ENCODE data around the gene FOLR1.

Gene FOLR1

DNA sequence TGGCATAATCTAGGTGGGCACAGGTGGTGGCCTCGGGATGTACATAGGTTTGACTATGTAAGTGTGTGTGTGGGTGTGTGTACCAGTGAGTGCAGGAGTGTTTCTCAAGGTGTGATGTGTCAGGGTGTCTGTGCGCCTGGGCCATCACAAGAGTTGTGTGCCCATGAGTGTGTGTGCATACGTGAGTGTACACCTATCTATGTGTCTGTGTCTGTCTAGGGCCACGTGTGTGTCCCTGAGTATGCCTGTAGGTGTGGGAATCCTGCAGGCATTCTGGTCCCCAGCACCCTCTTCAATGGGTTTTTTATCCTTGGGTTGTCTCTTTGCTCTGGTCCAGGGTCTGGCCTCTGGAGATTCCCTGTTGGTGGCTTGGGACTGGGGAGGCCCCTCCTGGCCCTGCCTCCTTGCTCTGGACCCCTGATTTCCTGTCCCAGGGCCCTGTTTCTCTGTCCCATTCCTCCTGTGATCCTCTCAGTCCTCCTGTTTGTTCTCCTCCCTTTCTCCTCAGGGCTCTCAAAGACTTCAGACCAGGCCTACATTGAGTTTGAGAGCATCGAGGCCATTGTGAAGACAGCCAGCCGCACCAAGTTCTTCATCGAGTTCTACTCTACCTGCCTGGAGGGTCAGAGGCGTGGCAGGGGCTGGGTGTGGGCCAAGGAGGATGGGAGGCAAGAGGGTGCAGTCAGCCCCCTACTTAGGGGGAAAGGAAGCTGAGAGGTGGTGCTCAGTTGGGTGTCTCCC, 42.0 kb downstream of the FOLR1 start:
- Histone ChIP-seq H3K9ac (ENCODE audit: low read depth, low read length) (no peak overlapping the region), H3K27ac (ENCODE audit: low read length) (no peak overlapping the region), H3K4me1 (ENCODE audit: insufficient read depth, low read length) (peaks cover 12% of the 10 kb centered on the region; the same call in 1 of the 2 replicates), H3K27me3 (ENCODE audit: insufficient read depth, low read length) (peaks cover 8% of the 10 kb centered on the region), H3K9me3 (ENCODE audit: insufficient read depth, low read depth, low read length) (no peaks in the 10 kb centered on the region), H3K4me3 (ENCODE audit: low read length) (no peak overlapping the region), H3K36me3 (ENCODE audit: insufficient read depth, low read depth, low read length) (peaks cover 86% of the 10 kb centered on the region)

DNA sequence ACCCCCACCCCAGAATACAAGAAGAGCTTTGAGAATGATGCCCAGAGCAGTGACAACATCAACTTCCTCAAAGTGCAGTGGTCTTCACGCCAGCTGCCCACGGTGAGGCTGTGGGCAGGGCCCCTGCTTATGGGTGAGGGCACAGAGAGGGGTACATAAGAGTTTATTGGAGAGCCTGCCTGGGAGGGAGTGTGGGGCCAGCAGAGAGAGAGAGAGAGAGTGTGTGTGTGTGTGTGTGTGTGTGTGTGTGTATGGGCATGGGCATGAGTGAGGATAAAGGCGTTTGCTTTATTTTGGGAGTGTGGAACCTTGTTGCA, 42.5 kb downstream of the FOLR1 start:
- Histone ChIP-seq H3K9me3 (ENCODE audit: insufficient read depth, low read depth, low read length) (no peaks in the 10 kb centered on the region), H3K4me1 (ENCODE audit: insufficient read depth, low read length) (peaks cover 13% of the 10 kb centered on the region; the same call in 1 of the 2 replicates), H3K27ac (ENCODE audit: low read length) (no peak overlapping the region), H3K4me3 (ENCODE audit: low read length) (no peak overlapping the region), H3K27me3 (ENCODE audit: insufficient read depth, low read length) (peaks cover 13% of the 10 kb centered on the region), H3K36me3 (ENCODE audit: insufficient read depth, low read depth, low read length) (peaks cover 81% of the 10 kb centered on the region), H3K9ac (ENCODE audit: low read depth, low read length) (no peak overlapping the region)

GRCh38 chr11:72234920-72235319, 43.0 kb downstream of the FOLR1 start:
- Histone ChIP-seq H3K4me3 (ENCODE audit: low read length) (no peak overlapping the region), H3K4me1 (ENCODE audit: insufficient read depth, low read length) (peaks cover 13% of the 10 kb centered on the region; the same call in 1 of the 2 replicates), H3K36me3 (ENCODE audit: insufficient read depth, low read depth, low read length) (peaks cover 76% of the 10 kb centered on the region), H3K9me3 (ENCODE audit: insufficient read depth, low read depth, low read length) (no peaks in the 10 kb centered on the region), H3K9ac (ENCODE audit: low read depth, low read length) (no peak overlapping the region), H3K27me3 (ENCODE audit: insufficient read depth, low read length) (peaks cover 18% of the 10 kb centered on the region), H3K27ac (ENCODE audit: low read length) (no peak overlapping the region)

DNA sequence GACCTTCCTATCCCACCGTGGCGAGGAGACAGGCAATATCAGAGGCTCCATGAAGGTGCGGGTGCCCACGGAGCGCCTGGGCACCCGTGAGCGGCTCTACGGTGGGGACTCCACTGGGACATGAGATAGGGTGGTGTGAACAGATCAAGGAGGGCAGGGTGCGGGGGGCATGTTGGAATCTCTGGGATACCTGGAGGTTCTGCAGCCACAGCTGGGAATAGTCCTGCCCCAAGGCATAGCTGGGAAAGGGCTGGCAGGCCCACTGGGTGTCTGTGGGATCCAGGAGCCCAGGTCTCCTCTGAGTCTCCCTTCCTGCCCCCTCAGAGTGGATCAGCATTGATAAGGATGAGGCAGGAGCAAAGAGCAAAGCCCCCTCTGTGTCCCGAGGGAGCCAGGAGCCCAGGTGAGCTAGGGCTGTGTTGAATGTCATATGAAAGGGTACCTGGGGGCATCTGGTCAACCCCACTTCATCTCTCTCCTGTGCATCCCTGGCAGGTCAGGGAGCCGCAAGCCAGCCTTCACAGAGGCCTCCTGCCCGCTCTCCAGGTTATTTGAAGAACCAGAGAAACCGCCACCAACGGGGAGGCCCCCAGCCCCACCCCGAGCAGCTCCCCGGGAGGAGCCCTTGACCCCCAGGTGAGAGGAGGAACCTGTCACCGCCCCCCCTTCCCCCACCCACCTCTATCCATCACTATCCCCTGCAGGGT, 43.6 kb downstream of the FOLR1 start:
- Histone ChIP-seq H3K9me3 (ENCODE audit: insufficient read depth, low read depth, low read length) (no peaks in the 10 kb centered on the region), H3K4me3 (ENCODE audit: low read length) (no peak overlapping the region), H3K36me3 (ENCODE audit: insufficient read depth, low read depth, low read length) (peaks cover 71% of the 10 kb centered on the region), H3K4me1 (ENCODE audit: insufficient read depth, low read length) (peaks cover 18% of the 10 kb centered on the region; the same call in 1 of the 2 replicates), H3K9ac (ENCODE audit: low read depth, low read length) (no peak overlapping the region), H3K27me3 (ENCODE audit: insufficient read depth, low read length) (peaks cover 23% of the 10 kb centered on the region), H3K27ac (ENCODE audit: low read length) (no peak overlapping the region)

- H3K9ac ChIP-seq (ENCODE audit: low read depth, low read length), result no peak overlapping the region
- H3K27ac ChIP-seq (ENCODE audit: low read length), result no peak overlapping the region
- H3K9me3 ChIP-seq (ENCODE audit: insufficient read depth, low read depth, low read length), result no peaks in the 10 kb centered on the region
- peaks cover 30% of the 10 kb centered on the region for H3K27me3 ChIP-seq (ENCODE audit: insufficient read depth, low read length)
- peaks cover 19% of the 10 kb centered on the region; the same call in 1 of the 2 replicates for H3K4me1 ChIP-seq (ENCODE audit: insufficient read depth, low read length)
- H3K36me3 ChIP-seq (ENCODE audit: insufficient read depth, low read depth, low read length), result peaks cover 64% of the 10 kb centered on the region
- H3K4me3 ChIP-seq (ENCODE audit: low read length), result no peak overlapping the region
These were observed 44.2 kb downstream of the FOLR1 start for GRCh38 chr11:72236083-72236697.

- Histone ChIP-seq H3K9me3 (ENCODE audit: insufficient read depth, low read depth, low read length) (no peaks in the 10 kb centered on the region), H3K27me3 (ENCODE audit: insufficient read depth, low read length) (peaks cover 36% of the 10 kb centered on the region), H3K9ac (ENCODE audit: low read depth, low read length) (no peak overlapping the region), H3K4me1 (ENCODE audit: insufficient read depth, low read length) (peaks cover 19% of the 10 kb centered on the region; the same call in 1 of the 2 replicates), H3K36me3 (ENCODE audit: insufficient read depth, low read depth, low read length) (peaks cover 58% of the 10 kb centered on the region), H3K27ac (ENCODE audit: low read length) (no peak overlapping the region), H3K4me3 (ENCODE audit: low read length) (no peak overlapping the region)
These were observed 44.8 kb downstream of the FOLR1 start for GRCh38 chr11:72236774-72237111.

DNA sequence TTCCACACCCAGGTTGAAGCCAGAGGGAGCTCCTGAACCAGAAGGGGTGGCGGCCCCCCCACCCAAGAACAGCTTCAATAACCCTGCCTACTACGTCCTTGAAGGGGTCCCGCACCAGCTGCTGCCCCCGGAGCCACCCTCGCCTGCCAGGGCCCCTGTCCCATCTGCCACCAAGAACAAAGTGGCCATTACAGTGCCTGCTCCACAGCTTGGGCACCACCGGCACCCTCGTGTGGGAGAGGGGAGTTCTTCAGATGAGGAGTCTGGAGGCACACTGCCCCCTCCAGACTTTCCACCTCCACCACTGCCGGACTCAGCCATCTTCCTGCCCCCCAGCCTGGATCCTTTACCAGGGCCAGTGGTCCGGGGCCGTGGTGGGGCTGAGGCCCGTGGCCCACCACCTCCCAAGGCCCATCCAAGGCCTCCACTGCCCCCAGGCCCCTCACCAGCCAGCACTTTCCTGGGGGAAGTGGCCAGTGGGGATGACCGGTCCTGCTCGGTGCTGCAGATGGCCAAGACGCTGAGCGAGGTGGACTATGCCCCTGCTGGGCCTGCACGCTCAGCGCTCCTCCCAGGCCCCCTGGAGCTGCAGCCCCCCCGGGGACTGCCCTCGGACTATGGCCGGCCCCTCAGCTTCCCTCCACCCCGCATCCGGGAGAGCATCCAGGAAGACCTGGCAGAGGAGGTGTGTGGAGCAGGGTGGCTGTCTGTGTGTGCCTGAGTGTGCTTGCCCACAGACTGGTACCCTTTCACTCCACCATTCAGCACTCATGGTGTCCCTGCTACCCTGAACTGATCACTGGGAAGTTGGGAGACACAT, 45.4 kb downstream of the FOLR1 start:
- H3K27me3 ChIP-seq (ENCODE audit: insufficient read depth, low read length), result peaks cover 42% of the 10 kb centered on the region
- H3K4me1 ChIP-seq (ENCODE audit: insufficient read depth, low read length), result peaks cover 19% of the 10 kb centered on the region; the same call in 1 of the 2 replicates
- H3K9me3 ChIP-seq (ENCODE audit: insufficient read depth, low read depth, low read length), result no peaks in the 10 kb centered on the region
- H3K36me3 ChIP-seq (ENCODE audit: insufficient read depth, low read depth, low read length), result peaks cover 52% of the 10 kb centered on the region
- no peak overlapping the region; the same call in 1 of the 2 replicates for H3K9ac ChIP-seq (ENCODE audit: low read depth, low read length)
- no peak overlapping the region for H3K27ac ChIP-seq (ENCODE audit: low read length)
- H3K4me3 ChIP-seq (ENCODE audit: low read length), result no peak overlapping the region; the same call in 1 of the 2 replicates

- H3K36me3 ChIP-seq (ENCODE audit: insufficient read depth, low read depth, low read length), result peaks cover 45% of the 10 kb centered on the region
- H3K9ac ChIP-seq (ENCODE audit: low read depth, low read length), result no peak overlapping the region; the same call in 1 of the 2 replicates
- H3K9me3 ChIP-seq (ENCODE audit: insufficient read depth, low read depth, low read length), result no peaks in the 10 kb centered on the region
- H3K4me3 ChIP-seq (ENCODE audit: low read length), result peak overlapping the region; percentile 53; the same call in 1 of the 2 replicates
- H3K27ac ChIP-seq (ENCODE audit: low read length), result no peak overlapping the region
- H3K4me1 ChIP-seq (ENCODE audit: insufficient read depth, low read length), result peaks cover 19% of the 10 kb centered on the region; the same call in 1 of the 2 replicates
- peaks cover 49% of the 10 kb centered on the region for H3K27me3 ChIP-seq (ENCODE audit: insufficient read depth, low read length)
These were observed 46.1 kb downstream of the FOLR1 start for GRCh38 chr11:72238040-72238450.

- peaks cover 19% of the 10 kb centered on the region; the same call in 1 of the 2 replicates for H3K4me1 ChIP-seq (ENCODE audit: insufficient read depth, low read length)
- no peak overlapping the region for H3K27ac ChIP-seq (ENCODE audit: low read length)
- H3K36me3 ChIP-seq (ENCODE audit: insufficient read depth, low read depth, low read length), result peaks cover 39% of the 10 kb centered on the region
- peaks cover 55% of the 10 kb centered on the region for H3K27me3 ChIP-seq (ENCODE audit: insufficient read depth, low read length)
- peak overlapping the region; percentile 4; the same call in 1 of the 2 replicates for H3K9ac ChIP-seq (ENCODE audit: low read depth, low read length)
- peak overlapping the region; percentile 53; the same call in 1 of the 2 replicates for H3K4me3 ChIP-seq (ENCODE audit: low read length)
- H3K9me3 ChIP-seq (ENCODE audit: insufficient read depth, low read depth, low read length), result no peaks in the 10 kb centered on the region
These were observed 46.8 kb downstream of the FOLR1 start for GRCh38 chr11:72238492-72239312.

DNA sequence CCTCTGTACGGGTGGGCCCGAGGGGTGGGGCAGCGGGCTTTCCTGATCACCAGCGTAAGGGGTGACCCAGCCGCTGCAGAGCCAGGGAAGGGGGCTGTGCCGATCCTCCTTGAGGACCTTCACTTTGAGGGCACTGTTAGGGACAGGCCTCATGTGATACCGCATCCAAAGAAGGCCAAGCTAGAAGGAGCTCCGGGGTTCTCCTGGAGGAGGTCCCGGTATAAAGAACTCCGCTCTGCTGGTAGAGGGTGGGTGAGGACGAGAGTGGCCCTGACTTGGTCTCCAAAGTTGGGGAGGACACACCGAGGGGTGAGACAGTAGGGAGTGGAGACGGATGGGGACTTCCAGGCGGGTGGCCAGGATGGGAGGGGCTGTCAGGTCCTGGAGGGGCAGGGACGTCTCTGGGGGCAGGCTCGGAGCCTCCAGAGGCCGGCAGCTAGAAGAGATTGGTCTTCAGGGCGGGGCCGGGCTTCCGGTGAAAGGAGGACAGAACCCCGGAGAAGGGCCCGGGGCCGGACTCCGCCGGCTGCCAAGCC, 47.4 kb downstream of the FOLR1 start:
- peaks cover 19% of the 10 kb centered on the region; the same call in 1 of the 2 replicates for H3K4me1 ChIP-seq (ENCODE audit: insufficient read depth, low read length)
- H3K36me3 ChIP-seq (ENCODE audit: insufficient read depth, low read depth, low read length), result peaks cover 32% of the 10 kb centered on the region
- no peak overlapping the region for H3K27ac ChIP-seq (ENCODE audit: low read length)
- H3K27me3 ChIP-seq (ENCODE audit: insufficient read depth, low read length), result peaks cover 62% of the 10 kb centered on the region
- H3K9ac ChIP-seq (ENCODE audit: low read depth, low read length), result no peak overlapping the region; the same call in 1 of the 2 replicates
- no peaks in the 10 kb centered on the region for H3K9me3 ChIP-seq (ENCODE audit: insufficient read depth, low read depth, low read length)
- peak overlapping the region; percentile 53 for H3K4me3 ChIP-seq (ENCODE audit: low read length)
